ENCODE data around the gene CACNB1. TPM values are rescaled to one million over a fixed set of nuclear protein-coding genes. Genes with fewer than 3 reads are reported as not detected.

CACNB1 gene
- total and polyA plus RNA-seq, 2 of the 13 experiments (the other 11 are each of a cell fraction or from before 2014, with no cell fraction given) = 0.75 to 1.5 TPM

DNA sequence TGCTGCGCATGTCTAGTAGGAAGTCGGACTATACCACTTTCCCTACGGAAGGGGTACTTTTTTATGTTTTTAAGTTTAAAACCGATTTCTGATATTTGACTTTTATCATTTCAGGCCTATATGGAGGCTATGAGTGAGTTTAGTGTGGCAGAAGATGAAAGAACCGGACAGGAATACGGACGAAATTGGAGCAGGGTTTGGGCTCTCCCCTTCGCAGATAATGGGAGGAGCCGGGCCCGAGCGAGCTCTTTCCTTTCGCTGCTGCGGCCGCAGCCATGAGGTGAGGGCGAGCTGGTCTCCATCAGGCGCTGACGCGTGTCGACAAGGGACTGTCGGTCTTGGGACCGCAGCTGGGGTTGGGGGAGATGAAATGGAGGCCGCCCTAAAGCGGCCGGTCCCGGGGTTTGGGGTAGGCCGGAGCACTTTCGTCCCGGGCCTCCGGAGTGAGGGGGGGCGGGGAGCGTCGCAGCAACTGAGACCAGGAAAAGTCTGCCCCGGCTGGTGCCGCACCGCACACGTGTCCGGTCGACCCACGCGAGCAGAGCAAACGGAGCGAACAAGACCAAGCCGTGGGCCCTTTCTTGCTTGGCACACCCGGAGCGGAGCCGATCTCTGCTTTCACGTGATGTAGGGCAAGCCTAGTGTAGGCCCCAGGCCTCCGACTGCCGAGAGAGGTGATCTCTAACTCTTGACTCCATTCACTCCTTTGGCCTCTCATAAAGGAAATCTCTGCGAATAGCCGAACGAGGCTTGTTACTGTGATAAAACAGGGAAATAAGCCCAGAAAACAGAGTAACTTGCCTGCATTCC lies 2.8 kb upstream of the CACNB1 start, which contains the start of gene RPL19 (continued):
- TF ChIP-seq, protein P1, sequence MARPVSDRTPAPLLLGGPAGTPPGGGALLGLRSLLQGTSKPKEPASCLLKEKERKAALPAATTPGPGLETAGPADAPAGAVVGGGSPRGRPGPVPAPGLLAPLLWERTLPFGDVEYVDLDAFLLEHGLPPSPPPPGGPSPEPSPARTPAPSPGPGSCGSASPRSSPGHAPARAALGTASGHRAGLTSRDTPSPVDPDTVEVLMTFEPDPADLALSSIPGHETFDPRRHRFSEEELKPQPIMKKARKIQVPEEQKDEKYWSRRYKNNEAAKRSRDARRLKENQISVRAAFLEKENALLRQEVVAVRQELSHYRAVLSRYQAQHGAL (CRISPR knock-in tag; IDR thresholded peaks at IDR 0.05; ENCODE audit: not compliant biosample characterization) = peak; percentile 62
- no peak for TF ChIP-seq ZNF205 (CRISPR knock-in tag; IDR thresholded peaks at IDR 0.05)
- TF ChIP-seq ARHGAP35 (CRISPR knock-in tag; IDR thresholded peaks at IDR 0.05; ENCODE audit: borderline replicate concordance) = peak; percentile 81; the same call in 1 of the 2 replicates
- TF ChIP-seq, protein P2, sequence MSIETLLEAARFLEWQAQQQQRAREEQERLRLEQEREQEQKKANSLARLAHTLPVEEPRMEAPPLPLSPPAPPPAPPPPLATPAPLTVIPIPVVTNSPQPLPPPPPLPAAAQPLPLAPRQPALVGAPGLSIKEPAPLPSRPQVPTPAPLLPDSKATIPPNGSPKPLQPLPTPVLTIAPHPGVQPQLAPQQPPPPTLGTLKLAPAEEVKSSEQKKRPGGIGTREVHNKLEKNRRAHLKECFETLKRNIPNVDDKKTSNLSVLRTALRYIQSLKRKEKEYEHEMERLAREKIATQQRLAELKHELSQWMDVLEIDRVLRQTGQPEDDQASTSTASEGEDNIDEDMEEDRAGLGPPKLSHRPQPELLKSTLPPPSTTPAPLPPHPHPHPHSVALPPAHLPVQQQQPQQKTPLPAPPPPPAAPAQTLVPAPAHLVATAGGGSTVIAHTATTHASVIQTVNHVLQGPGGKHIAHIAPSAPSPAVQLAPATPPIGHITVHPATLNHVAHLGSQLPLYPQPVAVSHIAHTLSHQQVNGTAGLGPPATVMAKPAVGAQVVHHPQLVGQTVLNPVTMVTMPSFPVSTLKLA (IDR thresholded peaks at IDR 0.05) = peak; percentile 24; the same call in 1 of the 2 replicates
- 0 out of 2 replicates have a peak, but pooled peaks have one; percentile 21 for TF ChIP-seq MIXL1 (CRISPR knock-in tag; IDR thresholded peaks at IDR 0.05)
- TF ChIP-seq, protein P3, sequence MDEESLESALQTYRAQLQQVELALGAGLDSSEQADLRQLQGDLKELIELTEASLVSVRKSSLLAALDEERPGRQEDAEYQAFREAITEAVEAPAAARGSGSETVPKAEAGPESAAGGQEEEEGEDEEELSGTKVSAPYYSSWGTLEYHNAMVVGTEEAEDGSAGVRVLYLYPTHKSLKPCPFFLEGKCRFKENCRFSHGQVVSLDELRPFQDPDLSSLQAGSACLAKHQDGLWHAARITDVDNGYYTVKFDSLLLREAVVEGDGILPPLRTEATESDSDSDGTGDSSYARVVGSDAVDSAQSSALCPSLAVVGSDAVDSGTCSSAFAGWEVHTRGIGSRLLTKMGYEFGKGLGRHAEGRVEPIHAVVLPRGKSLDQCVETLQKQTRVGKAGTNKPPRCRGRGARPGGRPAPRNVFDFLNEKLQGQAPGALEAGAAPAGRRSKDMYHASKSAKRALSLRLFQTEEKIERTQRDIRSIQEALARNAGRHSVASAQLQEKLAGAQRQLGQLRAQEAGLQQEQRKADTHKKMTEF (CRISPR knock-in tag; IDR thresholded peaks at IDR 0.05) = peak; percentile 80
- no peak for TF ChIP-seq GABPA (IDR thresholded peaks at IDR 0.05; ENCODE audit: low read depth, low read length)
- peak; percentile 78 for TF ChIP-seq GABPA (CRISPR knock-in tag; IDR thresholded peaks at IDR 0.05; ENCODE audit: low read depth)
- TF ChIP-seq, protein P4, sequence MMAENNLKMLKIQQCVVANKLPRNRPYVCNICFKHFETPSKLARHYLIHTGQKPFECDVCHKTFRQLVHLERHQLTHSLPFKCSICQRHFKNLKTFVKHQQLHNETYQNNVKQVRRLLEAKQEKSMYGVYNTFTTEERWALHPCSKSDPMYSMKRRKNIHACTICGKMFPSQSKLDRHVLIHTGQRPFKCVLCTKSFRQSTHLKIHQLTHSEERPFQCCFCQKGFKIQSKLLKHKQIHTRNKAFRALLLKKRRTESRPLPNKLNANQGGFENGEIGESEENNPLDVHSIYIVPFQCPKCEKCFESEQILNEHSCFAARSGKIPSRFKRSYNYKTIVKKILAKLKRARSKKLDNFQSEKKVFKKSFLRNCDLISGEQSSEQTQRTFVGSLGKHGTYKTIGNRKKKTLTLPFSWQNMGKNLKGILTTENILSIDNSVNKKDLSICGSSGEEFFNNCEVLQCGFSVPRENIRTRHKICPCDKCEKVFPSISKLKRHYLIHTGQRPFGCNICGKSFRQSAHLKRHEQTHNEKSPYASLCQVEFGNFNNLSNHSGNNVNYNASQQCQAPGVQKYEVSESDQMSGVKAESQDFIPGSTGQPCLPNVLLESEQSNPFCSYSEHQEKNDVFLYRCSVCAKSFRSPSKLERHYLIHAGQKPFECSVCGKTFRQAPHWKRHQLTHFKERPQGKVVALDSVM (CRISPR knock-in tag; IDR thresholded peaks at IDR 0.05) = no peak
- no peak for TF ChIP-seq HNRNPH1 (optimal IDR thresholded peaks at IDR 0.05; ENCODE audit: low read depth, low read length)
- TF ChIP-seq, protein P5, sequence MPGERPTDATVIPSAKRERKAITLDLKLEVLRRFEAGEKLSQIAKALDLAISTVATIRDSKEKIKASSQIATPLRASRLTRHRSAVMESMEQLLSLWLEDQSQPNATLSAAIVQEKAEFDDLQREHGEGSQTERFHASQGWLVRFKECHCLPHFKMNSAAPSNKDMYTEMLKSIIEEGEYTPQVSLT (CRISPR knock-in tag; IDR thresholded peaks at IDR 0.05; ENCODE audit: borderline replicate concordance, low read depth) = 0 out of 2 replicates have a peak, but pooled peaks have one; percentile 74
- peak; percentile 93 for TF ChIP-seq NCOA1 (CRISPR knock-in tag; IDR thresholded peaks at IDR 0.05)
- no peak; the same call in 1 of the 2 replicates for TF ChIP-seq ZBTB20 (CRISPR knock-in tag; IDR thresholded peaks at IDR 0.05; ENCODE audit: borderline replicate concordance, low read depth)
- TF ChIP-seq ZNF34 (CRISPR knock-in tag; IDR thresholded peaks at IDR 0.05; ENCODE audit: borderline replicate concordance) = no peak
- TF ChIP-seq KAT2B (IDR thresholded peaks at IDR 0.05; ENCODE audit: borderline replicate concordance, low read depth, low read length) = no peak
- TF ChIP-seq GABPB1 (CRISPR knock-in tag; IDR thresholded peaks at IDR 0.05) = peak; percentile 79
- no peak for TF ChIP-seq ZNF562 (CRISPR knock-in tag; IDR thresholded peaks at IDR 0.05; ENCODE audit: borderline replicate concordance)
- TF ChIP-seq ZNF550 (CRISPR knock-in tag; IDR thresholded peaks at IDR 0.05; ENCODE audit: borderline replicate concordance) = no peak
- 0 out of 2 replicates have a peak, but pooled peaks have one; percentile 23 for TF ChIP-seq MAFG (CRISPR knock-in tag; IDR thresholded peaks at IDR 0.05)
- TF ChIP-seq, protein P6, sequence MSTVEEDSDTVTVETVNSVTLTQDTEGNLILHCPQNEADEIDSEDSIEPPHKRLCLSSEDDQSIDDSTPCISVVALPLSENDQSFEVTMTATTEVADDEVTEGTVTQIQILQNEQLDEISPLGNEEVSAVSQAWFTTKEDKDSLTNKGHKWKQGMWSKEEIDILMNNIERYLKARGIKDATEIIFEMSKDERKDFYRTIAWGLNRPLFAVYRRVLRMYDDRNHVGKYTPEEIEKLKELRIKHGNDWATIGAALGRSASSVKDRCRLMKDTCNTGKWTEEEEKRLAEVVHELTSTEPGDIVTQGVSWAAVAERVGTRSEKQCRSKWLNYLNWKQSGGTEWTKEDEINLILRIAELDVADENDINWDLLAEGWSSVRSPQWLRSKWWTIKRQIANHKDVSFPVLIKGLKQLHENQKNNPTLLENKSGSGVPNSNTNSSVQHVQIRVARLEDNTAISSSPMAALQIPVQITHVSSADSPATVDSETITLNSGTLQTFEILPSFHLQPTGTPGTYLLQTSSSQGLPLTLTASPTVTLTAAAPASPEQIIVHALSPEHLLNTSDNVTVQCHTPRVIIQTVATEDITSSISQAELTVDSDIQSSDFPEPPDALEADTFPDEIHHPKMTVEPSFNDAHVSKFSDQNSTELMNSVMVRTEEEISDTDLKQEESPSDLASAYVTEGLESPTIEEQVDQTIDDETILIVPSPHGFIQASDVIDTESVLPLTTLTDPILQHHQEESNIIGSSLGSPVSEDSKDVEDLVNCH (CRISPR knock-in tag; IDR thresholded peaks at IDR 0.05) = peak; percentile 84; the same call in 1 of the 2 replicates
